GM13977 (cell line): ENCODE results near the gene ARHGAP31.
"Not testable (repeated sequence)": the region's sequence is repeated elsewhere in the genome, so short reads cannot be mapped to it uniquely, and the experiment has no call there.

Experiments used
- DNase-seq: peaks from one replicate; pipeline ENCODE4 v3.0.0; 2012; ENCODE audit warnings: low spot score
- in situ Hi-C: fragments of 300-500 bp; cut with MboI; formaldehyde crosslinking; loops from one replicate; pipeline ENCODE4 v1.12.0; 2022; ENCODE audit warnings: low sequenced_read_pairs, low pct_unique_long_range_greater_than_20kb, mixed read lengths, inconsistent platforms; ENCODE audit not compliant: unreplicated experiment
- TF ChIP-seq, protein P1 (sequence below): IDR thresholded peaks from 2 replicates; pipeline ENCODE4 v1.5.1; 2012; ENCODE audit warnings: mild to moderate bottlenecking, control low read depth; ENCODE audit not compliant: insufficient read depth; ENCODE audit errors: extremely low read depth, missing control alignments

ARHGAP31 gene

DNA sequence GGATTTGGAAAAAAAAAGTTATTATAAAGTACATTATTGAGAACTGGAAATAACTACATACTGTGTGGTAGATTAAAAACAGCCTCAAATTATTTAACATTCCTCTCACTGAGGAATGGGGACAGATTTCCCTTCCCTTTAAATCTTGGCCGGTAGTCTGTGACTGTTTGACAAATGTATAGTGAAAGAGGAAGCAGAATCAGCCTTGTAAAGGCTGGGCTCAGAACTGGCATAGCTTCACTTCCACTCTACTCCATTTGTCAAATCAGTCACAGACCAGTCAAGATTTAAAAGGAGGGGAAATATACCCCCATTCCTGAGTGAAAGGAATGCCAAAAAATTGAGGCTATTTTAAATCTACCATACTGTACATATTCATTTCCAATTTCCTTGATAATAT lies 35.3 kb upstream of the ARHGAP31 start:
- in situ Hi-C loops, result no loop called here
- DNase-seq, result peak; percentile 35
- TF ChIP-seq, protein P1, sequence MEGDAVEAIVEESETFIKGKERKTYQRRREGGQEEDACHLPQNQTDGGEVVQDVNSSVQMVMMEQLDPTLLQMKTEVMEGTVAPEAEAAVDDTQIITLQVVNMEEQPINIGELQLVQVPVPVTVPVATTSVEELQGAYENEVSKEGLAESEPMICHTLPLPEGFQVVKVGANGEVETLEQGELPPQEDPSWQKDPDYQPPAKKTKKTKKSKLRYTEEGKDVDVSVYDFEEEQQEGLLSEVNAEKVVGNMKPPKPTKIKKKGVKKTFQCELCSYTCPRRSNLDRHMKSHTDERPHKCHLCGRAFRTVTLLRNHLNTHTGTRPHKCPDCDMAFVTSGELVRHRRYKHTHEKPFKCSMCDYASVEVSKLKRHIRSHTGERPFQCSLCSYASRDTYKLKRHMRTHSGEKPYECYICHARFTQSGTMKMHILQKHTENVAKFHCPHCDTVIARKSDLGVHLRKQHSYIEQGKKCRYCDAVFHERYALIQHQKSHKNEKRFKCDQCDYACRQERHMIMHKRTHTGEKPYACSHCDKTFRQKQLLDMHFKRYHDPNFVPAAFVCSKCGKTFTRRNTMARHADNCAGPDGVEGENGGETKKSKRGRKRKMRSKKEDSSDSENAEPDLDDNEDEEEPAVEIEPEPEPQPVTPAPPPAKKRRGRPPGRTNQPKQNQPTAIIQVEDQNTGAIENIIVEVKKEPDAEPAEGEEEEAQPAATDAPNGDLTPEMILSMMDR, result no peak

DNA sequence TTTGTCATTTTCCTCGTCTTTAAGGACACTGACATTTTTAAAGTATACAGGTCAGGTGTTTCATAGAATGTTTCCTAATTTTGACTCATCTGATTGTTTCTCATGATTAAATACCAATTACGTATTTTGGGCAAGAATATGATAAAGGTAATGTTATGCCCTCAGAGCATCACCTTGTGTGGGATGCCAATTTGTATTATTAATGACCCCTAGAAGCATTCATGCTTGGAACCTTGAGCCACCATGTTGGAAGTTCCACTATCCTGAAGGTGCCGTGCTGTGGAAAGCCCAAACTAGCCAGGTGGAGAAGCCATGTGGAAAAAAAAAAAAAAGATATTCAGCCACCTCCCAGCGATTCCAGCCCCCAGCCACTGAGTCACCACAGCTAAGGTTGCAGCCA lies 34.4 kb upstream of the ARHGAP31 start:
- TF ChIP-seq, protein P1, result no peak
- in situ Hi-C loops, result no loop called here
- DNase-seq, result no peak

DNA sequence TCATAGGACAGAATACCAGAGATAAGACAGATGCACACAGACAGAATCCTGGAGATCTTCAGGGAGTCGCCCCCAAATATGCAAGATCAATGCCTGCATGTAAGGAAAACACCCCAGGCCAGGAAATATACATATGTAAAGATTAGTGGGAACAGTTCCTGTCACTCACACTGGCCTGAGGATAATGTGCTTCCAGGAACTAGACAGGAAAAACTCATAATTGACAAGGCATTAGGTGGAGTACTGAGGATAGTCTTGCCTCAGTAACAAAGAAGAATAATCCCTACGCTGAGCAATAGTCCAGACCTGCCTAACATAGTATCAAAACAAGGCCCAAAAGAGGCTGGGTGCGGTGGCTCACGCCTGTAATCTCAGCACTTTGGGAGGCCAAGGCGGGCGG lies 33.1 kb upstream of the ARHGAP31 start:
- in situ Hi-C loops, result no loop called here
- DNase-seq, result no peak
- TF ChIP-seq, protein P1, result no peak

DNA sequence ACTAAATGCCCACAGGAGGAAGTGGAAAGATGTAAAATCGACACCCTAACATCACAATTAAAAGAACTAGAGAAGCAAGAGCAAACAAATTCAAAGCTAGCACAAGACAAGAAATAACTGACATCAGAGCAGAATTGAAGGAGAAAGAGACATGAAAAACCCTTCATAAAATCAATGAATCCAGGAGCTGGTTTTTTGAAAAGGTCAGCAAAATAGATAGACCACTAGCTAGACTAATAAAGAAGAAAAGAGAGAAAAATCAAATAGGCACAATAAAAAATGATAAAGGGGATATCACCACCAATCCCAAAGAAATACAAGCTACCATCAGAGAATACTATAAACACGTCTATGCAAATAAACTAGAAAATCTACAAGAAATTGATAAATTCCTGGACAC lies 24.0 kb upstream of the ARHGAP31 start:
- in situ Hi-C loops, DNase-seq: not testable (repeated sequence)

DNA sequence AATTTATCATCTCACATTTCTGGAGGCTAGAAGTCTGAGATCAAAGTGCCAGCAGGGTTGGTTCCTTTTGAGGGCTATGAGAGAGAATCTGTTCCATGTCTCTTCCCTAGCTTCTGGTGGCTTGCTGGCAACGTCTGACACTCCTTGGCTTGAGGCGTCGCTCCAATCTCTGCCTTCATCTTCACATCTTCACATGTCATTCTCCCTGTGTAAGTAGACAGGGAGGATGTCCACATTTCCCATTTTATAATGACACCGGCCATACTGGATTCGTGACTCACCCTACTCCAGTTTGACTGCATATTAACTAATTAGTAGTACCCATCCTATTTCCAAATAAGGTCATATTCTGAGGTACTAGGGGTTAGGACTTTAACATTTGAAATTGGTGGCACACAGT lies 17.5 kb upstream of the ARHGAP31 start:
- no peak for DNase-seq
- in situ Hi-C loops, result no loop called here
- TF ChIP-seq, protein P1, result no peak

DNA sequence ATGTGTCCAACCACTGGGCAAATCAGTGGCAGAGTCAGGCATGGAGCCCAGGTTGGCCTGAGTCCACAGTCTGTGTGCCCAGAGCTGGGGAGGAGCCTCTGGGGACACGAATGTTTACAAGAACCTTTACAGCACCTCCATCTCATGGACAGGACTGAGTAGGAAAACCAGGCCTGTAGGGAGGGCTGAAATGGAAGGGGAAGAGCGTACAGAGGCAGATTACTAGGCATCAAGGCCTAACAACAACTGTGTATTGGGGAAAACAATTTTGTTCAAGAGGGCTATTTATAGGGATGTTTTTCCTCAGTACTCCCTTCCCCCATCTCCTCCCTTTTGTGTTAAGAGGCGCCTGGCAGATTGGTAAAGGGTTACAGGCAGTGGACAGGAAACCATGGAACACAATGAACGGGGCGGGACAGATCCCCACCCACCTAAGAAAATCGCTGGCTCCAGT lies 15.1 kb upstream of the ARHGAP31 start:
- in situ Hi-C loops, result no loop called here
- DNase-seq, result no peak
- TF ChIP-seq, protein P1, result no peak

DNA sequence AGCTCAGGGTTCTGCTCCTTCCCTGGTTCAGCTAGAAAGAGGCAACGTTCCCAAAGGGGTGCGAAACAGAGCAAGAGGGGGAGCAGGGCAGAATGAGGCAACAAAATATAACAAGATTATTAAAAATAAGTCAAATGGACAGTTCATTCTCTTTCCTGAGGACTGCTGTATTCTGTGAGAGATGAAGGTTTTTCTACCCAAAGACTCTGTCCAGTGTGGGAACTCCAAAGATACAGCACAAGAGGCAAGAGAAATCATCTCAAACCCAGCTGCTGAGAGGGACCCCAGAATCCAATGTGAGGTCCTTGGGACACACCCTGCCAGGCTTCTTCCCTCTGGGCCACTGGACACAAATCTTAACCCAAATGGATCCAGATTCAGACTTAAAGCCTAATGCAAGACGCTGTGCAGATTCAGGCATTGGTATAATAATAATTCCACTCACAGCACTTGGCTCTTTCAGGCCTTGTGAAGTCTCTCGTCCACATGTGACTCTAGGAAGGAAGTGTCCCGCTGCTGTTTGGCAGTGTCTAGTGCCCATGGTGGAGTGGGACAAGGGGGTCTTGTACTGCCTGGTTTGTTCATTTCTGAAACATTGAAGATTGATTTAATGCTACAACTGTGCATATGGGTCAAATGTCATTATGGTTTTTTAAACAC lies 14.5 kb upstream of the ARHGAP31 start:
- in situ Hi-C loops, result no loop called here

More for the DNA sequence above, 14.5 kb upstream of the ARHGAP31 start:
- TF ChIP-seq, protein P1, result no peak
- no peak for DNase-seq
